Astrocyte (in vitro differentiated cells and primary cell): ENCODE measurements around the gene PIGT. TPM values are rescaled to one million over a fixed set of nuclear protein-coding genes. Genes with fewer than 3 reads are reported as not detected.

ENCODE experiments used
- DNase-seq: peaks from one replicate; pipeline ENCODE4 v3.0.0-alpha.2; 2010; ENCODE audit warnings: low read depth
- FAIRE-seq: peaks from 2 replicates; lab custom pipeline; 2011; peaks lifted over from hg19 to GRCh38; lab: Jason Lieb, UNC
- H2AFZ ChIP-seq: 2 replicates; pipeline ENCODE4 v1.6.0; 2012; ENCODE audit warnings: low read depth, low read length, inconsistent platforms
- H3K27ac ChIP-seq: 2 replicates; pipeline ENCODE4 v1.5.1; 2011; ENCODE audit warnings: low read depth, low read length, inconsistent platforms
- H3K27me3 ChIP-seq: 2 replicates; pipeline ENCODE4 v1.6.0; 2011; ENCODE audit warnings: low read length, inconsistent platforms; ENCODE audit not compliant: insufficient read depth
- H3K36me3 ChIP-seq: 2 replicates; pipeline ENCODE4 v1.5.1; 2011; ENCODE audit warnings: low read length, inconsistent platforms; ENCODE audit not compliant: insufficient read depth
- H3K4me1 ChIP-seq: 2 replicates; pipeline ENCODE4 v1.5.1; 2011; ENCODE audit warnings: low read length, inconsistent platforms; ENCODE audit not compliant: insufficient read depth
- H3K4me2 ChIP-seq: 2 replicates; pipeline ENCODE4 v1.6.0; 2012; ENCODE audit warnings: low read length, inconsistent platforms
- H3K4me3 ChIP-seq: 2 replicates; pipeline ENCODE4 v1.5.1; 2011; ENCODE audit warnings: low read depth, mild to moderate bottlenecking, low read length, inconsistent platforms; ENCODE audit not compliant: insufficient read depth
- H3K79me2 ChIP-seq: 2 replicates; pipeline ENCODE4 v1.6.0; 2012; ENCODE audit warnings: mild to moderate bottlenecking, low read length, inconsistent platforms; ENCODE audit not compliant: insufficient read depth
- H3K9ac ChIP-seq: 2 replicates; pipeline ENCODE4 v1.6.0; 2012; ENCODE audit warnings: mild to moderate bottlenecking, low read length, inconsistent platforms
- H3K9me3 ChIP-seq: 2 replicates; pipeline ENCODE4 v1.5.1; 2012; ENCODE audit warnings: low read depth, mild to moderate bottlenecking, low read length, inconsistent platforms; ENCODE audit not compliant: insufficient read depth
- H4K20me1 ChIP-seq: 2 replicates; pipeline ENCODE4 v1.6.0; 2012; ENCODE audit warnings: low read length, inconsistent platforms; ENCODE audit not compliant: insufficient read depth
- H3K27ac Mint-ChIP-seq: one replicate; pipeline ENCODE4 v1.8.0; 2021; ENCODE audit warnings: mild to moderate bottlenecking, mixed read lengths; ENCODE audit not compliant: unreplicated experiment
- H3K27me3 Mint-ChIP-seq: one replicate; pipeline ENCODE4 v1.8.0; 2021; ENCODE audit warnings: low read depth, mixed read lengths; ENCODE audit not compliant: unreplicated experiment
- H3K36me3 Mint-ChIP-seq: one replicate; pipeline ENCODE4 v1.8.0; 2021; ENCODE audit warnings: low read depth, mixed read lengths; ENCODE audit not compliant: unreplicated experiment
- H3K4me1 Mint-ChIP-seq: one replicate; pipeline ENCODE4 v1.8.0; 2021; ENCODE audit warnings: low read depth, mixed read lengths; ENCODE audit not compliant: unreplicated experiment
- H3K4me3 Mint-ChIP-seq: one replicate; pipeline ENCODE4 v1.8.0; 2021; ENCODE audit warnings: mild to moderate bottlenecking, moderate library complexity, mixed read lengths; ENCODE audit not compliant: unreplicated experiment
- H3K9me3 Mint-ChIP-seq: one replicate; pipeline ENCODE4 v1.8.0; 2021; ENCODE audit warnings: mild to moderate bottlenecking, mixed read lengths; ENCODE audit not compliant: unreplicated experiment
- CTCF ChIP-seq: IDR thresholded peaks from 2 replicates; pipeline ENCODE4 v1.5.1; 2011; ENCODE audit warnings: low read depth, mild to moderate bottlenecking, inconsistent platforms, low read length, moderate library complexity; ENCODE audit not compliant: insufficient read depth
- EZH2 ChIP-seq: IDR thresholded peaks from 2 replicates; pipeline ENCODE4 v1.6.1; 2012; ENCODE audit warnings: mild to moderate bottlenecking, low read length, inconsistent platforms; ENCODE audit not compliant: insufficient read depth
- total RNA-seq: library from RNA; stranded (reverse); gene quantifications from 2 replicates; pipeline ENCODE4 v1.2.1, GENCODE V29; 2021

The PIGT gene
- total RNA-seq, 1 donor from 2014 or later, result 83.7 TPM

DNA sequence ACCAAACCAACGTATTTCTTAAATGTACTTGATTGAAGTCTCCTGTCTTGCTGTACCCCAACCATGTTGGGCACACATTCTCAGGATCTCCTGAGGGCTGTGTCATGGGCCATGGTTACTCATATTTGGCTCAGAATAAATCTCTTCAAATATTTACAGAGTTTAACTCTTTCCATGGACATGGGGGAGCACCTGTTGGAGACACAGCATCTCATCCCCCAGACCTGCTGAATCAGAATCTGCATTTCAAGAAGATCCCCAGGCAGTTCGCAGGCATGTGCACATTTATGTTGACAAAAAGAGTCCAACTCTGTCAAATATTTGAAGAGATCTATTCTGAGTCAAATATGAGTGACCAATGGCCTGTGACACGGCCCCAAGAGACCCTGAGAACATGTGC lies 24.5 kb downstream of the PIGT start:
- no peak for FAIRE-seq
- no peak overlapping the region for H3K4me3 Mint-ChIP-seq
- H3K9me3 Mint-ChIP-seq, result no peaks in the 10 kb centered on the region
- Histone ChIP-seq H2AFZ (no peak overlapping the region), H4K20me1 (no peaks in the 10 kb centered on the region), H3K9me3 (no peaks in the 10 kb centered on the region), H3K27me3 (peaks cover 9% of the 10 kb centered on the region), H3K4me3 (no peak overlapping the region), H3K27ac (no peak overlapping the region), H3K9ac (no peak overlapping the region), H3K4me2 (no peak overlapping the region), H3K36me3 (no peaks in the 10 kb centered on the region), H3K79me2 (no peaks in the 10 kb centered on the region), H3K4me1 (no peaks in the 10 kb centered on the region)
- no peaks in the 10 kb centered on the region for H3K4me1 Mint-ChIP-seq
- no peak for DNase-seq
- peaks cover 8% of the 10 kb centered on the region for H3K27me3 Mint-ChIP-seq
- H3K36me3 Mint-ChIP-seq, result no peaks in the 10 kb centered on the region
- no peak overlapping the region for H3K27ac Mint-ChIP-seq
- TF ChIP-seq CTCF, result no peak
- no peak for TF ChIP-seq EZH2

GRCh38 chr20:45440891-45441685 lies 25.1 kb downstream of the PIGT start:
- Mint-ChIP-seq H3K36me3 (no peaks in the 10 kb centered on the region), H3K9me3 (no peaks in the 10 kb centered on the region), H3K4me1 (no peaks in the 10 kb centered on the region), H3K27ac (peak overlapping the region; percentile 34), H3K4me3 (no peak overlapping the region), H3K27me3 (peaks cover 8% of the 10 kb centered on the region)
- Histone ChIP-seq H3K4me1 (no peaks in the 10 kb centered on the region), H3K36me3 (no peaks in the 10 kb centered on the region), H2AFZ (no peak overlapping the region), H3K79me2 (no peaks in the 10 kb centered on the region), H3K27me3 (peaks cover 14% of the 10 kb centered on the region), H3K4me2 (no peak overlapping the region), H3K4me3 (no peak overlapping the region), H3K9me3 (no peaks in the 10 kb centered on the region), H3K27ac (no peak overlapping the region), H4K20me1 (no peaks in the 10 kb centered on the region), H3K9ac (no peak overlapping the region)
- no peak for DNase-seq
- FAIRE-seq, result no peak
- TF ChIP-seq EZH2, result no peak
- TF ChIP-seq CTCF, result no peak

DNA sequence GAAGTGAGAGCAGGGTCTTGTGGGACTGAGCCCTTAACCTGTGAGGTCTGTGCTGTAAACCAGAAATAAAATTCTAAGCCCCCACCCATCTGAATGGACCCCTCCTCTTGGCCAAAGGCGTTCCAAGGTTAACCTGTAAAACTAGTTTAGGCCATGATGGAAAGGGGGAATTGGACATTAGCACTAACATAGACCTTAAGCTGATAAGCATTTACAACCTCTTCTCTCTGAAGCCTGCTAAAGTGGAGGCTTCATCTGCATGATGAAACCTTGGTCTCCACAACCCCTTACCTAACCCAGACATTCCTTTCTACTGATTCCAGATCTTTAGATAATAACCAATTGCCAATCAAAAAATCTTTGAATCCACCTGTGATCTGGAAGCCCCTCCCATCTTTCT lies 25.8 kb downstream of the PIGT start:
- peaks cover 16% of the 10 kb centered on the region for H3K27me3 ChIP-seq
- H3K4me1 ChIP-seq, result no peaks in the 10 kb centered on the region
- H3K36me3 ChIP-seq, result no peaks in the 10 kb centered on the region
- no peaks in the 10 kb centered on the region for H3K36me3 Mint-ChIP-seq
- H3K9me3 ChIP-seq, result no peaks in the 10 kb centered on the region
- FAIRE-seq (no peak), DNase-seq (no peak)
- no peaks in the 10 kb centered on the region for H3K9me3 Mint-ChIP-seq
- no peak for TF ChIP-seq CTCF
- no peak for TF ChIP-seq EZH2
- H3K4me2 ChIP-seq, result no peak overlapping the region
- H3K79me2 ChIP-seq, result no peaks in the 10 kb centered on the region
- no peaks in the 10 kb centered on the region for H3K4me1 Mint-ChIP-seq
- peaks cover 8% of the 10 kb centered on the region for H3K27me3 Mint-ChIP-seq
- no peak overlapping the region for H2AFZ ChIP-seq
- H3K4me3 ChIP-seq, result no peak overlapping the region
- H3K27ac ChIP-seq, result no peak overlapping the region
- no peak overlapping the region for H3K27ac Mint-ChIP-seq
- H3K4me3 Mint-ChIP-seq, result no peak overlapping the region
- no peak overlapping the region for H3K9ac ChIP-seq
- H4K20me1 ChIP-seq, result no peaks in the 10 kb centered on the region
